Colonic mucosa (tissue), 4 donors: ENCODE measurements around the gene SMIM32. TPM values are rescaled to one million over a fixed set of nuclear protein-coding genes. Genes with fewer than 3 reads are reported as not detected.

Experiments
- DNase-seq: peaks from one replicate; pipeline ENCODE4 v3.0.0-alpha.2; 2020
- H3K27ac ChIP-seq: fragments of 200-600 bp; one replicate; pipeline ENCODE4 v1.8.0; 2021
- H3K27me3 ChIP-seq: fragments of 200-600 bp; one replicate; pipeline ENCODE4 v1.8.0; 2021
- H3K36me3 ChIP-seq: fragments of 200-600 bp; one replicate; pipeline ENCODE4 v1.8.0; 2021
- H3K4me1 ChIP-seq: fragments of 200-600 bp; one replicate; pipeline ENCODE4 v1.8.0; 2021; ENCODE audit warnings: mild to moderate bottlenecking
- H3K4me3 ChIP-seq: fragments of 200-600 bp; one replicate; pipeline ENCODE4 v1.8.0; 2021
- H3K9ac ChIP-seq, 2 donors: one replicate each; pipeline ENCODE4 v1.7.0; 2013; ENCODE audit warnings: control low read depth in 2 of 2, low read depth in 2 of 2, low read length in 2 of 2
- H3K9me3 ChIP-seq: fragments of 200-600 bp; one replicate; pipeline ENCODE4 v1.8.0; 2021
- CTCF ChIP-seq: fragments of 200-600 bp; IDR thresholded peaks from one replicate; pipeline ENCODE4 v1.8.0; 2022; ENCODE audit warnings: antibody characterized with exemption, mild to moderate bottlenecking
- intact Hi-C: fragments of 100-400 bp; cut with DNase I; formaldehyde crosslinking; loops from one replicate; pipeline ENCODE4 v1.14.1; 2022
- total RNA-seq, 2 donors: library from RNA; stranded (reverse); fragmentation: NEBNext Ultra II Directional in 1 of 2; extraction: Animal tissue kit (Norgen Biotek cat#: 25700) in 1 of 2; gene quantifications; one replicate each; pipeline ENCODE4 v1.2.1, GENCODE V29; 2021
- donor health status: healthy.
- donor health status: DM: no; HTN: no; CAD: no.
- donor health status: DM: no; HTN: no; CAD: no.

Gene SMIM32
- total RNA-seq, 2 donors from 2014 or later: 18.9 to 20.2 TPM

- no peak overlapping the region for H3K4me3 ChIP-seq
- TF ChIP-seq CTCF: no peak
- H3K9me3 ChIP-seq: no peaks in the 10 kb centered on the region
- intact Hi-C loops: no loop called here
- no peaks in the 10 kb centered on the region for H3K36me3 ChIP-seq
- no peak for DNase-seq
- no peak overlapping the region for H3K27ac ChIP-seq
- no peak overlapping the region for H3K9ac ChIP-seq
- peaks cover 17% of the 10 kb centered on the region for H3K27me3 ChIP-seq
- H3K4me1 ChIP-seq: peaks cover 11% of the 10 kb centered on the region
These were observed 4.1 kb downstream of the SMIM32 start for GRCh38 chr5:136188859-136189258.

- DNase-seq: no peak
- H3K4me1 ChIP-seq: peaks cover 11% of the 10 kb centered on the region
- H3K4me3 ChIP-seq: no peak overlapping the region
- peaks cover 7% of the 10 kb centered on the region for H3K27me3 ChIP-seq
- peak overlapping the region in 1 of 2 donors; percentile 54 for H3K9ac ChIP-seq
- TF ChIP-seq CTCF: no peak
- peak overlapping the region; percentile 76 for H3K27ac ChIP-seq
- H3K36me3 ChIP-seq: no peaks in the 10 kb centered on the region
- no peaks in the 10 kb centered on the region for H3K9me3 ChIP-seq
- intact Hi-C loops: no loop called here
These were observed 6.2 kb downstream of the SMIM32 start for GRCh38 chr5:136186796-136187195.

- no peak for TF ChIP-seq CTCF
- intact Hi-C loops: no loop called here
- no peak overlapping the region for H3K4me3 ChIP-seq
- H3K9me3 ChIP-seq: no peaks in the 10 kb centered on the region
- no peaks in the 10 kb centered on the region for H3K36me3 ChIP-seq
- H3K4me1 ChIP-seq: peaks cover 6% of the 10 kb centered on the region
- H3K9ac ChIP-seq: peak overlapping the region; percentile 14 to 37
- H3K27ac ChIP-seq: peak overlapping the region; percentile 76
- peaks cover under 1% of the 10 kb centered on the region for H3K27me3 ChIP-seq
- DNase-seq: no peak
These were observed 6.8 kb downstream of the SMIM32 start for GRCh38 chr5:136185974-136186665.

- Histone ChIP-seq H3K9ac (no peak overlapping the region), H3K4me3 (no peak overlapping the region), H3K27me3 (no peaks in the 10 kb centered on the region), H3K9me3 (no peaks in the 10 kb centered on the region), H3K36me3 (no peaks in the 10 kb centered on the region), H3K27ac (no peak overlapping the region), H3K4me1 (no peaks in the 10 kb centered on the region)
- TF ChIP-seq CTCF: no peak
- no peak for DNase-seq
- intact Hi-C loops: no loop called here
These were observed 10.3 kb downstream of the SMIM32 start for GRCh38 chr5:136182618-136183017.

- Histone ChIP-seq H3K9me3 (no peaks in the 10 kb centered on the region), H3K4me3 (no peak overlapping the region), H3K27ac (no peak overlapping the region), H3K4me1 (no peaks in the 10 kb centered on the region), H3K27me3 (no peaks in the 10 kb centered on the region), H3K9ac (no peak overlapping the region), H3K36me3 (no peaks in the 10 kb centered on the region)
- peak; percentile 57 for TF ChIP-seq CTCF
- DNase-seq: no peak
- intact Hi-C loops: loop anchor here (5.0 to 10.0 kb wide), 2 partner anchors 92 to 229 kb away; no protein-coding TSS in a partner anchor
These were observed 18.8 kb downstream of the SMIM32 start for GRCh38 chr5:136174021-136174659.
